ENCODE data around the gene NAA10.

DNA sequence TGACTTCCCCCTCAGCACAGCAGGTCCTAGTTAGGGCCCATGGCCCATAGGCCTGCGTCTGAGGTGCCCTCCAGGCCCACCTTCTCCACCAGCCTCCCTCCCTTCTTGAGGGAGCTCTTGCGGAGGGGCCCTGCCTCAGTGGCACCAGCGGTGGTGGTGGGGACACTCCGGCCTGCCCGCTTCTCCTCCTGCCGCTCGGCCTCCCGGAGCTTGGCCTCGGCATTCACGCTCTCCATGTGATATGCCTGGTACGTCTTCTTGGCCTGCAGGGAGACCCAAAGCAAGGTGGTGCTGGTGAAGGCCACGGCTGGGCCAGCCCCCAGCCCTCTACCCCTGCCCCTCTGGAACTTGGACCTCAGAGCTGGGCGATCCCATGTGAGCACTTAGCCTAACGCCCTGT, 14.3 kb downstream of the NAA10 start:
- TF ChIP-seq CTCF (IDR thresholded peaks at IDR 0.05) (no peak), POLR2AphosphoS5 (IDR thresholded peaks at IDR 0.05) (no peak)

Measured in esophagus muscularis mucosa (tissue), 3 donors.